Loucy (cell line): ENCODE results near the gene PDE8A.
A peak's percentile ranks its signal among the peaks of the same experiment; 100 is the strongest.

Source experiments
- H2AFZ ChIP-seq: fragments of 200-600 bp; sonication (generic); 2 replicates; pipeline ENCODE4 v1.6.0; 2016; ENCODE audit warnings: antibody characterized with exemption, mild to moderate bottlenecking, low read length, moderate library complexity
- H3F3A ChIP-seq: fragments of 200-600 bp; 2 replicates; pipeline ENCODE4 v1.6.0; 2016; ENCODE audit warnings: antibody characterized with exemption, low read depth, mild to moderate bottlenecking
- H3K27me3 ChIP-seq: fragments of 200-600 bp; sonication (generic); 2 replicates; pipeline ENCODE4 v1.6.1; 2014; ENCODE audit warnings: low read length, mild to moderate bottlenecking; ENCODE audit not compliant: insufficient read depth, poor library complexity, severe bottlenecking
- H3K36me3 ChIP-seq: fragments of 200-600 bp; sonication (generic); 2 replicates; pipeline ENCODE4 v1.6.1; 2016; ENCODE audit warnings: low read length; ENCODE audit not compliant: insufficient read depth
- H3K4me1 ChIP-seq: fragments of 200-600 bp; sonication (generic); 2 replicates; pipeline ENCODE4 v1.5.1; 2014; ENCODE audit warnings: low read length, mild to moderate bottlenecking; ENCODE audit not compliant: insufficient read depth, poor library complexity, severe bottlenecking
- H3K4me2 ChIP-seq: fragments of 200-600 bp; sonication (generic); 2 replicates; pipeline ENCODE4 v1.6.0; 2014; ENCODE audit warnings: antibody characterized with exemption, low read length, low read depth, mild to moderate bottlenecking; ENCODE audit not compliant: poor library complexity, severe bottlenecking
- H3K4me3 ChIP-seq: fragments of 200-600 bp; sonication (generic); 2 replicates; pipeline ENCODE4 v1.5.1; 2014; ENCODE audit warnings: low read length, mild to moderate bottlenecking, mixed read lengths; ENCODE audit not compliant: poor library complexity, severe bottlenecking
- H3K79me2 ChIP-seq: fragments of 200-600 bp; sonication (generic); 2 replicates; pipeline ENCODE4 v1.6.1; 2014; ENCODE audit warnings: low read length; ENCODE audit not compliant: insufficient read depth
- H3K9ac ChIP-seq: fragments of 200-600 bp; sonication (generic); 2 replicates; pipeline ENCODE4 v1.6.0; 2014; ENCODE audit warnings: mild to moderate bottlenecking, low read depth, low read length, moderate library complexity; ENCODE audit not compliant: poor library complexity, severe bottlenecking
- H3K9me2 ChIP-seq: fragments of 200-600 bp; sonication (generic); replicated peaks from 2 replicates; pipeline ENCODE4 v1.6.1; 2016; ENCODE audit warnings: low read depth, low read length, mixed read lengths
- H3K9me3 ChIP-seq: fragments of 200-600 bp; sonication (generic); 2 replicates; pipeline ENCODE4 v1.6.1; 2014; ENCODE audit warnings: mild to moderate bottlenecking, antibody characterized with exemption, low read length, low read depth; ENCODE audit not compliant: insufficient read depth
- H4K20me1 ChIP-seq: fragments of 200-600 bp; sonication (generic); 2 replicates; pipeline ENCODE4 v1.6.0; 2014; ENCODE audit warnings: antibody characterized with exemption, low read length, mild to moderate bottlenecking; ENCODE audit not compliant: insufficient read depth, poor library complexity, severe bottlenecking
- CTCF ChIP-seq: fragments of 200-600 bp; sonication (generic); conservative IDR thresholded peaks from 2 replicates; pipeline ENCODE4 v1.5.1; 2014; ENCODE audit warnings: mild to moderate bottlenecking, antibody characterized with exemption, low read length
- EZH2phosphoT487 ChIP-seq: fragments of 200-600 bp; IDR thresholded peaks from 2 replicates; pipeline ENCODE4 v1.6.1; 2018; ENCODE audit warnings: antibody characterized with exemption, mild to moderate bottlenecking, moderate library complexity, borderline replicate concordance

The PDE8A gene

DNA sequence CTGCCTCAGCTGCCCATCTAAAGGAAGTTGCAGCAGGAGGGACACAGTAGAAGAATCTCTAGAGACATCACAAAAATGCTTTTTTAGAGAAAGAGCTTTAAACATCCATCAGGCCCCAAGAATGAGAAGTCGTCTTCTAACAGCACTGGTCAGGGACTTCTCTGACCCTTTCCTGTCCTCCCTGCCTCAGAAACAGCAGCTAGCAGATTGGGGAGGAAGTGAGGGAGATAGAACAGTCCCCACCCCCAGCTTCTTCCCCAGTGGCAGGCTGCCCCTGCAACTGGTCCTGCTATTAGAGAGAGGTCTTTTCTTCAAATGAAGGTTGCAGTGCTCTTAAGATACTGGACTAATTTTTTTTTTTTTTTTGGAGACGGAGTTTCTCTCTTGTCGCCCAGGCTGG, 55.1 kb downstream of the PDE8A start:
- peaks cover 39% of the 10 kb centered on the region; the same call in 1 of the 2 replicates for H3K79me2 ChIP-seq

DNA sequence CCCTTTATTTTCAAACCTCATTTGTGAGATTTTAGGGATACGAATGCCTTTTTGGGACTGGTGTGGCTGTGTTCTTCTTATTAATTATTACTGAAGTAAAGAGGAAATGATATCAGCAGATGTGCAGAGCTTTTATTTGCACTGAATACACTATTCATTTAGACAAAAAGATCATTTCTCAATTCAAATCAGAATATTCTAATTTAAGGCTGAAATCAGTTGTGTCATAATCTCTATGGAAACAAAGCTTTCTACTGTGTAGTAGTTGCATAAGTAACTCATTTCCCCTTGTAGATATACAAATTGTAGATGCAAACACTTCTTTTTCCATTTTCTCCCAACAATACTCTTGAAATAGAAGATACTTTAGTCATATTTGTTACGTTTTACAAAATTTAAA, 56.0 kb downstream of the PDE8A start:
- Histone ChIP-seq H3K9me3 (no peaks in the 10 kb centered on the region), H3K9ac (no peak overlapping the region), H3K4me3 (no peak overlapping the region), H3K36me3 (no peaks in the 10 kb centered on the region), H3K4me1 (peaks cover 27% of the 10 kb centered on the region), H3K27me3 (no peaks in the 10 kb centered on the region), H3K9me2 (no peaks in the 10 kb centered on the region), H4K20me1 (no peaks in the 10 kb centered on the region), H3K79me2 (peaks cover 31% of the 10 kb centered on the region; the same call in 1 of the 2 replicates), H2AFZ (no peak overlapping the region), H3F3A (no peaks in the 10 kb centered on the region), H3K4me2 (peak overlapping the region; percentile 45)
- TF ChIP-seq CTCF (no peak), EZH2phosphoT487 (no peak)

More for the DNA sequence above, 55.1 kb downstream of the PDE8A start:
- Histone ChIP-seq H4K20me1 (no peaks in the 10 kb centered on the region), H3K9me2 (no peaks in the 10 kb centered on the region), H3K36me3 (no peaks in the 10 kb centered on the region), H3K4me3 (no peak overlapping the region), H3K4me2 (peak overlapping the region; percentile 45), H3K27me3 (no peaks in the 10 kb centered on the region), H3K4me1 (peaks cover 37% of the 10 kb centered on the region), H3F3A (no peaks in the 10 kb centered on the region), H3K9me3 (no peaks in the 10 kb centered on the region), H2AFZ (no peak overlapping the region), H3K9ac (peak overlapping the region; percentile 15)
- TF ChIP-seq EZH2phosphoT487 (no peak), CTCF (no peak)

DNA sequence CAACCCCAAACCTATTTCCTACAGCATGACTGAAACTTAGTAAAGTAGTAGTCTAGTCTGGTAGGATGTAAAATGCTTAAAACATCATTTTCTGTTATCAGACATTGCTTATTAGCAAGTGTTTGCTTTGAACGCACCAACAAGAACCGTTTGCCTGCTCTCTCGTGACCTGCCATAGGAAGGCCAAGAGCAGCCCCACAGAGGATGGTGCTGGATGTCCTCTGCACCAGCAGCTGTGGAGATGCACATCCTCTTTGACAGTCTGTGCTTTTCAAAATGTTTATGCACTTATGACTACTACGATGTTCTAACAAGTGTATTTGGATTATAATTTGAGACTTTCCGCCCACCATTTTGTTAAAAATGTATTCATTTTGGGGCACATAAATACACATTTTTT, 59.6 kb downstream of the PDE8A start:
- Histone ChIP-seq H3K4me1 (peaks cover 21% of the 10 kb centered on the region), H3K4me3 (no peak overlapping the region), H3K79me2 (peaks cover 34% of the 10 kb centered on the region; the same call in 1 of the 2 replicates)

More for the DNA sequence above, 59.6 kb downstream of the PDE8A start:
- H3F3A ChIP-seq, result no peaks in the 10 kb centered on the region
- no peaks in the 10 kb centered on the region for H3K9me3 ChIP-seq
- TF ChIP-seq CTCF (no peak), EZH2phosphoT487 (no peak)
- H3K36me3 ChIP-seq, result no peaks in the 10 kb centered on the region
- H2AFZ ChIP-seq, result no peak overlapping the region
- no peak overlapping the region for H3K4me2 ChIP-seq
- no peaks in the 10 kb centered on the region for H4K20me1 ChIP-seq
- no peak overlapping the region for H3K9ac ChIP-seq
- no peaks in the 10 kb centered on the region for H3K9me2 ChIP-seq
- H3K27me3 ChIP-seq, result no peaks in the 10 kb centered on the region
